GM19452 (cell line): Measurements from ENCODE around the gene RAB40C.

Experiments
- ATAC-seq: cut with Tn5 transposase; IDR thresholded peaks from one replicate; pipeline ENCODE4 v1.9.1; 2021; ENCODE audit not compliant: unreplicated experiment

Gene RAB40C

DNA sequence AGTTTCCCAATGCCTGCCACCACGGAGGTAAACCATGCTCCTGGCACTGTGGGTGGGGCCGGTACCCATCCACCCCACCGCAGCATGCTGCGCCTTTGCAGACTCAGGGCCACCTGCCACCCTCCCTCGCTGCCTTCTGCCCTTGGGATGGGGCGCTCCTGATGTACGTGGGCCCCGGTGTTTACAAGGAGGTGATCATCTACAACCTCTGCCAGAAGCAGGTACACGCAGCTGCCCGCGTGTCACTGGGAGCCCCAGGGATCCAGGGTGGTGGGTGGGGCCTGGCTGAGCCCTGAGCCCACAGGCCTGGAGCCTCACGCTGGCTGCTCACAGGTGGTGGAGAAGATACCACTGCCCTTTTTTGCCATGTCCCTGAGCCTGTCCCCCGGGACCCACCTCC is 76.7 kb downstream of the RAB40C start:
- ATAC-seq, result no peak

DNA sequence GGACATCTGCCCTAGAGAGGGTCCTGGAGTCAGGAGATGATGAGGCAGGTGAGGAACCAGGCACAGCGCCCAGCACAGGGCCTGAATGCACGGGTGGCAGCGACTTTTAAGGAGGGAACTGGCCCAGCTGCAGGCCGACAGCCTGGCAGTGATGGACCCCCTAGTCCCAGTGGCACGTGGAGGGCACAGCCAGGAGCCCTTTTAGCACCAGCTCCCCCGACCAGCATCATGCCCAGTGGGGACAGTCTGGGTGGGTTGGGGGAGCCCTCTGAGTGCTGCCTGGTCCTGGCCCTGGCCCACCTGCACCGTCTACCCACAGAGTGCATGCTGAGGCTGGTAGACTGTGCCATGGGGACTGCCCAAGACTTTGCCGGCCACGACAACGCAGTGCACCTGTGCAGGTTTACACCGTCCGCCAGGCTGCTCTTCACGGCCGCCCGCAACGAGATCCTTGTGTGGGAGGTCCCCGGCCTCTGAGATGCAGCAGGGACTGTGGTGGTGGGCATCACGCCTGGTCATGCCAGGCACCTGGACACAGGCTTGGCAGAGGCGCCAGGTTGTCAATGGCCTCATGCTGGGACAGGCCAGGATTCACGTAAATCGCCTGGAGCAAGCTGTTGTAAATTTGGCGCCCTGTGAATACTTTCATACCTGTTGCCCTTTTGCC is 77.4 kb downstream of the RAB40C start:
- no peak for ATAC-seq

GRCh38 chr16:667780-668518 is 78.1 kb downstream of the RAB40C start, which contains the start of gene RHOT2:
Gene RHOT2, plus strand, starts transcription at chr16:668132. Its CDS starts 68 bp downstream, at chr16:668200.
- ATAC-seq, result peak; percentile 88

DNA sequence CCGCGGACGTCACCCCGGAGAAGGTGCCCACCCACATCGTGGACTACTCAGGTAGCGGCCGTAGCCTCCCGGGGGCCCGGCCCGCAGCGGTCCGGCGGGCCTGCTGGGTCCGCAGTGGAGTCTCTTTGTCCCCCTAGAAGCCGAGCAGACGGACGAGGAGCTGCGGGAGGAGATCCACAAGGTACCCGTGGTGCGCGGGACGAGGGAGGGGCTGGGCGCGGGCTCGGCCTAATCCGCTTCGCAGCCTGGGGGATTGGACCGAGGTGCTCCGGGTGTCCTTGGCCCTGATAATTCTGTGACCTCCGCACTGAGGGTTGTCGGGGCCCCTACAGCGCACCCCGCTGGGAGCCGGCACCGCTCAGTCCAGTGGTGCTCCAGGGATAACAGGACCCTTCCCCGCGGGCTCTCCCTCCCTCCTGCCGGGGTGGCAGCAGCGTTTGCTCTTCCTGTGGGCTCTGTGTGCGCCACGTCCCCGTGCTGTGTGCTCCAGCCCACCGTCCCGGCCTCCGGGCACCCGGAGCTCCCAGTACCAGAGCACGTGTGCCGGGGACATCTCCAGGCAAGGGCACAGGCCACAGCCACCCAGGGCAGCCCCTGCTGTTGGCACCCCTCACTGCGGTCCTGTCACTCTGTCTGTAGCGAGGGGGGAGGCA is 78.8 kb downstream of the RAB40C start:
- ATAC-seq, result no peak

GRCh38 chr16:669666-670065 is 79.8 kb downstream of the RAB40C start:
- no peak for ATAC-seq

GRCh38 chr16:670485-671352 is 80.9 kb downstream of the RAB40C start:
- no peak for ATAC-seq

- ATAC-seq, result no peak
Measured at GRCh38 chr16:671353-672131, 81.7 kb downstream of the RAB40C start.

GRCh38 chr16:672371-672770 is 82.5 kb downstream of the RAB40C start:
- no peak for ATAC-seq

- ATAC-seq, result no peak
Measured at GRCh38 chr16:672851-673250, 83.0 kb downstream of the RAB40C start.

GRCh38 chr16:673399-673991 is 83.6 kb downstream of the RAB40C start:
- ATAC-seq, result no peak

- no peak for ATAC-seq
Measured at GRCh38 chr16:674214-674881, 84.5 kb downstream of the RAB40C start.

DNA sequence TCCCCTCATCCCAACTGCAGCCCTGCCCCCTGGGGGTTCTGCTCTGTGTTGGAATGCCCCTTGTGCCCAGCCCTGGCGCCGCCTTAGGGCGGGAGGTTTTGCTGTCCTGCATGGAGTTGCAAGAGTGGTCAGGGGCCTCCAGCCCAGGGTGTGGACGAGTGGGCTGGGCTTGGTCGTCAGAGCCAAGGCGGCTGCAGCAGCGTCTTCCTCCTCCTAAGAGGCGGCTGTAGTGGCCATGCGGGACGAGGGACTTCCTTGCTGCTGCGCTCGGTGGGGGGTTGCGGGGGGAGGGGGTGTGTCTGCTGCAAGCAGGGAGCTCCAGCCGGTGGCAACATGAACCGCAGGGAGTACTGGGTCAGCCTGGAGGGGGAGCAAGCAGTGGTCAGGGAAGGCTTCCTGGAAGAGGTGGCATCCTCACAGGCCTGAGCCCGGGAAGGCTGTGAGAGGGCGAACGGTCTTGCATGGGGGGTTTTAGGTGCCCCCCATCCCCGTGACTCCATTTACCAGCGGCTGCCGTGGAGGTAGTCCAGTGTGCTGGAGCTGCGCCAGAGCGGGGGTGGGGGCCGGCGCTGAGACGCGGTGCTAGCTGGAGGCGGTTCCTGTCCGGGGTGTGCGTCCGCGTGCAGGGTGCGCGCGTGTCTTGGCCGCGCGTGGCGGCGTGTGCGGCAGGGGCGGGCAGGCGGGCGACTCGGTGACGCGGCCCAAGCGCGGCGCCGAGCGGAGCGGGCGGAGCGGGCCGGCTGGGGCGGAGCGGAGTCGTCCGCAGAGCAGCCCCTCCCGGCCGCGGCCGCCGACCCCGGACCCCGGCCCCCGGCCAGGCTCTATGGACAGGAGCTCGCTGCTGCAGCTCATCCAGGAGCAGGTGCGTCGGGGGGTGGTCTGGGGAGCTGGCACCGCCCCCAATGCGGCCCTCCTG is 85.4 kb downstream of the RAB40C start, which contains the start of gene RHBDL1:
Gene RHBDL1, plus strand, starts transcription at position 704 of the 916 bp plus-strand sequence. Its CDS starts 120 bp downstream, at position 824.
- ATAC-seq, result no peak

- no peak for ATAC-seq
Measured at GRCh38 chr16:675884-676564, 86.2 kb downstream of the RAB40C start.

DNA sequence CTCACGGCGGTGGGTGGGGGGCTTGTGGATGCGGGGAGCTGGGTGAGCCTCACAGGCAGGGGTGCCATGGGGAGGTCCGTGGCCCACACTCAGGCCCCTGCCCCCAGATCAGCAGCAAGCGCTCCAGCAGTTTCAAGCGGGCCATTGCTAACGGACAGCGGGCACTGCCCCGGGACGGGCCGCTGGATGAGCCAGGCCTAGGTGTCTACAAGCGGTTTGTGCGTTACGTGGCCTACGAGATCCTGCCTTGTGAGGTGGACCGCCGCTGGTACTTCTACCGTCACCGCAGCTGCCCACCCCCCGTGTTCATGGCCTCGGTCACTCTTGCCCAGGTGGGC is 86.7 kb downstream of the RAB40C start:
- ATAC-seq, result no peak

GRCh38 chr16:676913-677312 is 87.0 kb downstream of the RAB40C start:
- ATAC-seq, result no peak

DNA sequence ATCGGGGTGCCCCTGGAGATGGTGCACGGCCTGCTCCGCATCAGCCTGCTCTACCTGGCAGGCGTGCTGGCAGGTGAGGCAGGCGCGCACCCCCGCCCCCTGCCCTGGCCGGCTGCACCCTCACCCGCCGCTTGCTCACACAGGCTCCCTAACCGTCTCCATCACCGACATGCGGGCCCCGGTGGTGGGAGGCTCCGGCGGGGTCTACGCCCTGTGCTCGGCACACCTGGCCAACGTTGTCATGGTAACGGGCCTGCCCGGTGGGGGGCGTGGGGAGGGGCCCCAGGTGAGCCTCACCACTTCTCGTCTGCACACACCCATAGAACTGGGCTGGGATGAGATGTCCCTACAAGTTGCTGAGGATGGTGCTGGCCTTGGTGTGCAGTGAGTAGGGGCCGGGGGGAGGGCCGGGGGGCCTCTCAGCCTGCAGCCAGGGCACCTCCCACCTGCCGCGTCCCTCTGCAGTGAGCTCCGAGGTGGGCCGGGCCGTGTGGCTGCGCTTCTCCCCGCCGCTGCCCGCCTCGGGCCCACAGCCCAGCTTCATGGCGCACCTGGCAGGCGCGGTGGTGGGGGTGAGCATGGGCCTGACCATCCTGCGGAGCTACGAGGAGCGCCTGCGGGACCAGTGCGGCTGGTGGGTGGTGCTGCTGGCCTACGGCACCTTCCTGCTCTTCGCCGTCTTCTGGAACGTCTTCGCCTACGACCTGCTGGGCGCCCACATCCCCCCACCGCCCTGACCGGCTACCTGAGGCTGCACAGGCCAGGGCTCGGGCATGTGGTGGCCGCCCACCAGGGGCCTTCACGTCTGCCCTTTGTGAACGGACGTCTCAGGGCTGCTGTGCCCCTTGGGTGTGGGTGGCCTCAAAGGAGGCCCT is 87.7 kb downstream of the RAB40C start:
- no peak for ATAC-seq
